Ovary (tissue), 9 donors: Measurements from ENCODE around the gene TCEANC. TPM values are rescaled to one million over a fixed set of nuclear protein-coding genes. Genes with fewer than 3 reads are reported as not detected.
"Not testable (repeated sequence)": the region's sequence is repeated elsewhere in the genome, so short reads cannot be mapped to it uniquely, and the experiment has no call there.

Source experiments
- DNase-seq, 5 donors: peaks; one replicate each; pipeline ENCODE4 v3.0.0-alpha.2; 2019 to 2020
- H3K27ac ChIP-seq, 2 donors: fragments of 200-600 bp; one replicate each; pipeline versions ENCODE4 v1.5.1 to v1.8.0; 2019 to 2022
- H3K27me3 ChIP-seq: fragments of 200-600 bp; one replicate; pipeline ENCODE4 v1.8.0; 2022
- H3K36me3 ChIP-seq: fragments of 200-600 bp; sonication (generic); one replicate; pipeline ENCODE4 v1.5.1; 2019
- H3K4me1 ChIP-seq: one replicate; pipeline ENCODE4 v1.8.1; 2013; ENCODE audit warnings: mild to moderate bottlenecking, moderate library complexity; ENCODE audit not compliant: insufficient read depth
- H3K4me3 ChIP-seq: fragments of 200-600 bp; sonication (generic); one replicate; pipeline ENCODE4 v1.5.1; 2017
- H3K9me3 ChIP-seq, 2 donors: fragments of 200-600 bp in 1 of 2; sonication (generic) in 1 of 2; one replicate each; pipeline versions ENCODE4 v1.5.1 to v1.8.1; 2013 to 2019; ENCODE audit warnings: mild to moderate bottlenecking in 1 of 2, moderate library complexity in 1 of 2
- EP300 ChIP-seq: sonication (generic); formaldehyde crosslinking; IDR thresholded peaks from one replicate; pipeline ENCODE4 v1.6.1; 2017; ENCODE audit warnings: antibody characterized with exemption
- POLR2A ChIP-seq: fragments of 450-650 bp; IDR thresholded peaks from one replicate; pipeline ENCODE4 v1.6.1; 2017; ENCODE audit warnings: antibody characterized with exemption, mild to moderate bottlenecking, moderate library complexity
- WGBS, 3 donors: extraction: QIAGEN DNeasy Blood & Tissue Kit in 1 of 3; methylation state at CpG; one replicate each; pipeline versions ENCODE4 v1.1.5 to v1.1.7; 2013 to 2017; 5-methylcytosine and 5-hydroxymethylcytosine counted together
- intact Hi-C, 4 donors: fragments of 100-400 bp; cut with DNase I; formaldehyde crosslinking; loops; one replicate each; pipeline versions ENCODE4 v1.11.0 to v1.15.1; 2022 to 2023
- polyA plus RNA-seq, 2 donors: library from polyadenylated mRNA; stranded (reverse); fragments of 200-250 nt in 1 of 2; fragments of 350-450 nt in 1 of 2; fragmentation: Illumina TruSeq in 1 of 2; extraction: RNeasy Lipid Tissue Mini Kit (QIAGEN cat#74804) in 1 of 2; gene quantifications; one replicate each; pipeline ENCODE4 v1.2.3, GENCODE V29; 2013 to 2014
- total RNA-seq, 7 donors: library from RNA; depleted of rRNA in 2 of 7; stranded (reverse); fragments of >200 nt in 2 of 7; fragmentation: NEBNext Ultra II Directional in 3 of 7; extraction: Animal tissue kit (Norgen Biotek cat#: 25700) in 3 of 7; gene quantifications; one replicate each; pipeline versions ENCODE4 v1.1.0 to v1.2.4, GENCODE V29; 2016 to 2023
- TF ChIP-seq, protein P1 (sequence below), 3 donors: fragments of 450-650 bp in 2 of 3; fragments of 200-600 bp in 1 of 3; IDR thresholded peaks; one replicate each; pipeline versions ENCODE4 v1.5.1 to v1.8.0; 2016 to 2022; ENCODE audit warnings: antibody characterized with exemption in 3 of 3, mild to moderate bottlenecking in 1 of 3
- donor health status: DM: no; HTN: no; CAD: no; lungs with moderate emphysema.
- donor health status: DM: no; HTN: no; CAD: no.
- donor health status: Bipolar disorder and iron deficiency.
- donor health status: DM: yes; HTN: yes; CAD: no.
- donor health status: DM: no; HTN: no; CAD: no.
- donor health status: DM: yes; HTN: yes; CAD: no.

Gene TCEANC
- total and polyA plus RNA-seq, 9 donors = 2.6 to 9.2 (median 4.2) TPM

GRCh38 chrX:13673016-13673415 is 20.1 kb downstream of the TCEANC start:
- H3K36me3 ChIP-seq = no peaks in the 10 kb centered on the region
- TF ChIP-seq, protein P1, sequence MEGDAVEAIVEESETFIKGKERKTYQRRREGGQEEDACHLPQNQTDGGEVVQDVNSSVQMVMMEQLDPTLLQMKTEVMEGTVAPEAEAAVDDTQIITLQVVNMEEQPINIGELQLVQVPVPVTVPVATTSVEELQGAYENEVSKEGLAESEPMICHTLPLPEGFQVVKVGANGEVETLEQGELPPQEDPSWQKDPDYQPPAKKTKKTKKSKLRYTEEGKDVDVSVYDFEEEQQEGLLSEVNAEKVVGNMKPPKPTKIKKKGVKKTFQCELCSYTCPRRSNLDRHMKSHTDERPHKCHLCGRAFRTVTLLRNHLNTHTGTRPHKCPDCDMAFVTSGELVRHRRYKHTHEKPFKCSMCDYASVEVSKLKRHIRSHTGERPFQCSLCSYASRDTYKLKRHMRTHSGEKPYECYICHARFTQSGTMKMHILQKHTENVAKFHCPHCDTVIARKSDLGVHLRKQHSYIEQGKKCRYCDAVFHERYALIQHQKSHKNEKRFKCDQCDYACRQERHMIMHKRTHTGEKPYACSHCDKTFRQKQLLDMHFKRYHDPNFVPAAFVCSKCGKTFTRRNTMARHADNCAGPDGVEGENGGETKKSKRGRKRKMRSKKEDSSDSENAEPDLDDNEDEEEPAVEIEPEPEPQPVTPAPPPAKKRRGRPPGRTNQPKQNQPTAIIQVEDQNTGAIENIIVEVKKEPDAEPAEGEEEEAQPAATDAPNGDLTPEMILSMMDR (IDR thresholded peaks at IDR 0.05) = no peak
- TF ChIP-seq EP300 (no peak), POLR2A (no peak)
- no peak for DNase-seq
- H3K27me3 ChIP-seq = no peaks in the 10 kb centered on the region
- H3K4me3 ChIP-seq = no peak overlapping the region
- no peak overlapping the region for H3K27ac ChIP-seq
- no peaks in the 10 kb centered on the region for H3K9me3 ChIP-seq
- no peaks in the 10 kb centered on the region for H3K4me1 ChIP-seq
- intact Hi-C loops = no loop called here

GRCh38 chrX:13676885-13677284 is 23.9 kb downstream of the TCEANC start:
- DNase-seq = no peak
- Histone ChIP-seq H3K27me3 (no peaks in the 10 kb centered on the region), H3K36me3 (no peaks in the 10 kb centered on the region), H3K4me3 (no peak overlapping the region), H3K27ac (no peak overlapping the region), H3K4me1 (no peaks in the 10 kb centered on the region), H3K9me3 (no peaks in the 10 kb centered on the region)
- TF ChIP-seq POLR2A = no peak
- TF ChIP-seq EP300 = no peak
- TF ChIP-seq, protein P1 (IDR thresholded peaks at IDR 0.05) = no peak
- intact Hi-C loops = no loop called here

- H3K27me3 ChIP-seq, intact Hi-C loops, H3K9me3 ChIP-seq, H3K4me3 ChIP-seq, H3K27ac ChIP-seq, H3K4me1 ChIP-seq, DNase-seq, H3K36me3 ChIP-seq: not testable (repeated sequence)
- WGBS, 3 donors = 88 to 95% (median 94%) methylated on average over 4 of the region's 4 CpGs
Measured at GRCh38 chrX:13679700-13680099, 26.8 kb downstream of the TCEANC start.

DNA sequence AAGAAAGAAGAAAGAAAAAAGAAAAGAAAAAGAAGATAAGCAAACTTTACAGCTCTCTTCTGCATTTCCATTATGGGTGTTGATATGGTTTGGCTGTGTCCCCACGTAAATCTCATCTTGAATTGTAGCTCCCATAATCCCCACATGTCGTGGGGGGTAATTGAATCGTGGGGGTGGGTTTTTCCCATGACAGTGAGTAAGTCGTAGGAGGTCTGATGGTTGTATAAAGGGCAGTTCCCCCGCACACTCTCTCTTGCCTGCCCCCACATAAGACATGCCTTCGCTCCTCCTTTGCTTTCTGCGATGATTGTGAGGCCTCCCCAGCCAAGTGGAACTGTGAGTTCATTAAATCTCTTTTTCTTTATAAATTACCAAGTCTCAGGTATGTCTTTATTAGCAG is 28.7 kb downstream of the TCEANC start:
- intact Hi-C loops = no loop called here
- Histone ChIP-seq H3K27me3 (no peaks in the 10 kb centered on the region), H3K4me3 (no peak overlapping the region), H3K27ac (no peak overlapping the region), H3K36me3 (no peaks in the 10 kb centered on the region), H3K9me3 (no peaks in the 10 kb centered on the region), H3K4me1 (no peaks in the 10 kb centered on the region)
- TF ChIP-seq, protein P1 (IDR thresholded peaks at IDR 0.05) = no peak
- no peak for TF ChIP-seq EP300
- TF ChIP-seq POLR2A = no peak
- WGBS, 3 donors = 69 to 78% (median 77%) methylated on average over 7 of the region's 7 CpGs
- DNase-seq = no peak

- DNase-seq = no peak
- H3K4me1 ChIP-seq = no peaks in the 10 kb centered on the region
- H3K36me3 ChIP-seq = no peaks in the 10 kb centered on the region
- intact Hi-C loops = no loop called here
- 69 to 75% (median 70%) methylated on average over 4 of the region's 4 CpGs for WGBS, 3 donors
- no peaks in the 10 kb centered on the region for H3K27me3 ChIP-seq
- H3K9me3 ChIP-seq = no peaks in the 10 kb centered on the region
- no peak for TF ChIP-seq EP300
- TF ChIP-seq, protein P1 (IDR thresholded peaks at IDR 0.05) = no peak
- TF ChIP-seq POLR2A = no peak
- no peak overlapping the region for H3K4me3 ChIP-seq
- H3K27ac ChIP-seq = no peak overlapping the region
Measured at GRCh38 chrX:13684361-13684760, 31.4 kb downstream of the TCEANC start.
